Activated CD4-positive, alpha-beta memory T cell treated with anti-CD3 and anti-CD28 coated beads, Interleukin-2, amount 10 ng/mL, durations not matched to agents 7 days and 5 days (primary cell): Measurements from ENCODE around the gene FOXA2. TPM values are rescaled to one million over a fixed set of nuclear protein-coding genes. Genes with fewer than 3 reads are reported as not detected.

Experiments used
- CTCF ChIA-PET: fragments of 350-600 bp; sonication (Branson Sonifier 250); formaldehyde crosslinking; loops from one replicate; lab custom pipeline; 2021; ENCODE audit warnings: antibody characterized with exemption, inconsistent platforms; lab: Charles Lee
- POLR2A ChIA-PET: fragments of 350-600 bp; sonication (Branson Sonifier 250); formaldehyde crosslinking; loops from one replicate; lab custom pipeline; 2021; ENCODE audit warnings: antibody characterized with exemption; lab: Charles Lee
- DNase-seq: peaks from one replicate; pipeline ENCODE4 v3.0.0-alpha.2; 2020
- H3K27ac Mint-ChIP-seq: one replicate; pipeline ENCODE4 v1.8.0; 2021; ENCODE audit warnings: mild to moderate bottlenecking, mixed read lengths
- H3K27me3 Mint-ChIP-seq: one replicate; pipeline ENCODE4 v1.8.0; 2021; ENCODE audit warnings: mixed read lengths
- H3K36me3 Mint-ChIP-seq: one replicate; pipeline ENCODE4 v1.8.0; 2021; ENCODE audit warnings: low read depth, mixed read lengths
- H3K4me1 Mint-ChIP-seq: one replicate; pipeline ENCODE4 v1.8.0; 2021; ENCODE audit warnings: mixed read lengths
- H3K4me3 Mint-ChIP-seq: one replicate; pipeline ENCODE4 v1.8.0; 2021; ENCODE audit warnings: mild to moderate bottlenecking, mixed read lengths
- H3K9me3 Mint-ChIP-seq: one replicate; pipeline ENCODE4 v1.8.0; 2021; ENCODE audit warnings: mixed read lengths
- total RNA-seq, 2 experiments: library from RNA; stranded (reverse); gene quantifications; one replicate each; pipeline ENCODE4 v1.2.3, GENCODE V29; 2021

The FOXA2 gene
- not detected for total RNA-seq

- Mint-ChIP-seq H3K4me3 (no peak within 1 kb of the TSS), H3K4me1 (no peaks in the 10 kb centered on the region), H3K27ac (no peak within 1 kb of the TSS), H3K9me3 (no peaks in the 10 kb centered on the region), H3K27me3 (peaks cover 55% of the 10 kb centered on the region), H3K36me3 (peaks cover 8% of the 10 kb centered on the region)
- CTCF ChIA-PET: no interaction called here
- POLR2A ChIA-PET: no interaction called here
- DNase-seq: no peak
Observed at GRCh38 chr20:22584522-22584921, at the start of gene FOXA2. TSS of gene FOXA2 (minus strand) at chr20:22584572. CDS start at chr20:22584278, 294 bp downstream.

GRCh38 chr20:22630701-22631100, 46.3 kb upstream of the FOXA2 start:
- DNase-seq: no peak
- Mint-ChIP-seq H3K27ac (no peak overlapping the region), H3K9me3 (no peaks in the 10 kb centered on the region), H3K36me3 (no peaks in the 10 kb centered on the region), H3K4me1 (no peaks in the 10 kb centered on the region), H3K27me3 (no peaks in the 10 kb centered on the region), H3K4me3 (no peak overlapping the region)
- ChIA-PET POLR2A (no interaction called here), CTCF (no interaction called here)

GRCh38 chr20:22629927-22630326, 45.6 kb upstream of the FOXA2 start:
- Mint-ChIP-seq H3K36me3 (no peaks in the 10 kb centered on the region), H3K27me3 (no peaks in the 10 kb centered on the region), H3K9me3 (no peaks in the 10 kb centered on the region), H3K27ac (no peak overlapping the region), H3K4me1 (no peaks in the 10 kb centered on the region), H3K4me3 (no peak overlapping the region)
- CTCF ChIA-PET: no interaction called here
- no peak for DNase-seq
- POLR2A ChIA-PET: no interaction called here

GRCh38 chr20:22629447-22629846, 45.1 kb upstream of the FOXA2 start:
- H3K4me3 Mint-ChIP-seq: no peak overlapping the region
- H3K27me3 Mint-ChIP-seq: no peaks in the 10 kb centered on the region
- ChIA-PET CTCF (no interaction called here), POLR2A (no interaction called here)
- H3K36me3 Mint-ChIP-seq: no peaks in the 10 kb centered on the region
- H3K4me1 Mint-ChIP-seq: no peaks in the 10 kb centered on the region
- no peaks in the 10 kb centered on the region for H3K9me3 Mint-ChIP-seq
- no peak overlapping the region for H3K27ac Mint-ChIP-seq
- DNase-seq: no peak

- ChIA-PET CTCF (no interaction called here), POLR2A (no interaction called here)
- Mint-ChIP-seq H3K27ac (no peak overlapping the region), H3K27me3 (no peaks in the 10 kb centered on the region), H3K36me3 (no peaks in the 10 kb centered on the region), H3K9me3 (no peaks in the 10 kb centered on the region), H3K4me3 (no peak overlapping the region), H3K4me1 (no peaks in the 10 kb centered on the region)
- DNase-seq: no peak
Observed at GRCh38 chr20:22626496-22626895, 42.1 kb upstream of the FOXA2 start.

- POLR2A ChIA-PET: no interaction called here
- Mint-ChIP-seq H3K36me3 (no peaks in the 10 kb centered on the region), H3K4me1 (no peaks in the 10 kb centered on the region), H3K27me3 (no peaks in the 10 kb centered on the region), H3K27ac (no peak overlapping the region), H3K4me3 (no peak overlapping the region), H3K9me3 (no peaks in the 10 kb centered on the region)
- DNase-seq: no peak
- CTCF ChIA-PET: no interaction called here
Observed at GRCh38 chr20:22623211-22623610, 38.8 kb upstream of the FOXA2 start.

- Mint-ChIP-seq H3K4me3 (no peak overlapping the region), H3K27ac (no peak overlapping the region), H3K27me3 (no peaks in the 10 kb centered on the region), H3K4me1 (no peaks in the 10 kb centered on the region), H3K36me3 (no peaks in the 10 kb centered on the region), H3K9me3 (peaks cover 2% of the 10 kb centered on the region)
- POLR2A ChIA-PET: no interaction called here
- DNase-seq: no peak
- CTCF ChIA-PET: no interaction called here
Observed at GRCh38 chr20:22620342-22620741, 36.0 kb upstream of the FOXA2 start.

GRCh38 chr20:22619806-22620205, 35.4 kb upstream of the FOXA2 start:
- Mint-ChIP-seq H3K4me1 (no peaks in the 10 kb centered on the region), H3K4me3 (no peak overlapping the region), H3K36me3 (no peaks in the 10 kb centered on the region), H3K27ac (no peak overlapping the region), H3K27me3 (no peaks in the 10 kb centered on the region), H3K9me3 (peaks cover 2% of the 10 kb centered on the region)
- ChIA-PET POLR2A (no interaction called here), CTCF (no interaction called here)
- no peak for DNase-seq

GRCh38 chr20:22619272-22619671, 34.9 kb upstream of the FOXA2 start:
- Mint-ChIP-seq H3K27ac (no peak overlapping the region), H3K27me3 (no peaks in the 10 kb centered on the region), H3K36me3 (no peaks in the 10 kb centered on the region), H3K4me3 (no peak overlapping the region), H3K4me1 (no peaks in the 10 kb centered on the region), H3K9me3 (peaks cover 2% of the 10 kb centered on the region)
- POLR2A ChIA-PET: no interaction called here
- DNase-seq: no peak
- CTCF ChIA-PET: no interaction called here

- ChIA-PET POLR2A (no interaction called here), CTCF (no interaction called here)
- peaks cover 5% of the 10 kb centered on the region for H3K9me3 Mint-ChIP-seq
- no peaks in the 10 kb centered on the region for H3K27me3 Mint-ChIP-seq
- no peak overlapping the region for H3K4me3 Mint-ChIP-seq
- no peak overlapping the region for H3K27ac Mint-ChIP-seq
- H3K4me1 Mint-ChIP-seq: no peaks in the 10 kb centered on the region
- H3K36me3 Mint-ChIP-seq: no peaks in the 10 kb centered on the region
- no peak for DNase-seq
Observed at GRCh38 chr20:22617160-22617559, 32.8 kb upstream of the FOXA2 start.

- ChIA-PET POLR2A (no interaction called here), CTCF (no interaction called here)
- no peaks in the 10 kb centered on the region for H3K4me1 Mint-ChIP-seq
- H3K4me3 Mint-ChIP-seq: no peak overlapping the region
- no peak overlapping the region for H3K27ac Mint-ChIP-seq
- H3K27me3 Mint-ChIP-seq: no peaks in the 10 kb centered on the region
- H3K9me3 Mint-ChIP-seq: peaks cover 5% of the 10 kb centered on the region
- DNase-seq: no peak
- no peaks in the 10 kb centered on the region for H3K36me3 Mint-ChIP-seq
Observed at GRCh38 chr20:22616551-22616950, 32.2 kb upstream of the FOXA2 start.

- Mint-ChIP-seq H3K9me3 (peaks cover 8% of the 10 kb centered on the region), H3K4me1 (no peaks in the 10 kb centered on the region), H3K36me3 (no peaks in the 10 kb centered on the region), H3K4me3 (no peak overlapping the region), H3K27me3 (no peaks in the 10 kb centered on the region), H3K27ac (no peak overlapping the region)
- no peak for DNase-seq
- POLR2A ChIA-PET: no interaction called here
- CTCF ChIA-PET: no interaction called here
Observed at GRCh38 chr20:22615425-22615824, 31.1 kb upstream of the FOXA2 start.

- Mint-ChIP-seq H3K9me3 (peaks cover 9% of the 10 kb centered on the region), H3K36me3 (no peaks in the 10 kb centered on the region), H3K27ac (no peak overlapping the region), H3K27me3 (no peaks in the 10 kb centered on the region), H3K4me3 (no peak overlapping the region), H3K4me1 (no peaks in the 10 kb centered on the region)
- ChIA-PET POLR2A (no interaction called here), CTCF (no interaction called here)
- DNase-seq: no peak
Observed at GRCh38 chr20:22611636-22612035, 27.3 kb upstream of the FOXA2 start.

GRCh38 chr20:22607695-22608094, 23.3 kb upstream of the FOXA2 start:
- H3K27me3 Mint-ChIP-seq: no peaks in the 10 kb centered on the region
- no peak overlapping the region for H3K27ac Mint-ChIP-seq
- DNase-seq: no peak
- POLR2A ChIA-PET: no interaction called here
- H3K4me1 Mint-ChIP-seq: no peaks in the 10 kb centered on the region
- peaks cover 7% of the 10 kb centered on the region for H3K9me3 Mint-ChIP-seq
- CTCF ChIA-PET: no interaction called here
- H3K36me3 Mint-ChIP-seq: no peaks in the 10 kb centered on the region
- no peak overlapping the region for H3K4me3 Mint-ChIP-seq

- Mint-ChIP-seq H3K36me3 (no peaks in the 10 kb centered on the region), H3K27me3 (no peaks in the 10 kb centered on the region), H3K4me1 (no peaks in the 10 kb centered on the region), H3K9me3 (peaks cover 3% of the 10 kb centered on the region), H3K4me3 (no peak overlapping the region), H3K27ac (no peak overlapping the region)
- ChIA-PET POLR2A (no interaction called here), CTCF (no interaction called here)
- DNase-seq: no peak
Observed at GRCh38 chr20:22604815-22605214, 20.4 kb upstream of the FOXA2 start.
